Activated T-helper 2 cell treated with anti-CD3 and anti-CD28 coated beads, Interferon-gamma antibody, Interleukin-2, Interleukin-4, amounts not matched to agents 10 μg/mL and 5 μg/mL and 100 μg/mL, durations not matched to agents 14 hours and 24 hours and 36 hours (primary cell): ENCODE data around the gene HLCS. TPM values are rescaled to one million over a fixed set of nuclear protein-coding genes. Genes with fewer than 3 reads are reported as not detected.

Experiments
- DNase-seq: peaks from one replicate; pipeline ENCODE4 v3.0.0; 2021; ENCODE audit warnings: low spot score
- H3K27ac Mint-ChIP-seq: one replicate; pipeline ENCODE4 v1.8.0; 2021; ENCODE audit warnings: mixed read lengths
- H3K27me3 Mint-ChIP-seq: one replicate; pipeline ENCODE4 v1.8.0; 2021; ENCODE audit warnings: low read depth, mixed read lengths
- H3K36me3 Mint-ChIP-seq: one replicate; pipeline ENCODE4 v1.8.0; 2021; ENCODE audit warnings: low read depth, mixed read lengths
- H3K4me1 Mint-ChIP-seq: one replicate; pipeline ENCODE4 v1.8.0; 2021; ENCODE audit warnings: low read depth, mixed read lengths
- H3K4me3 Mint-ChIP-seq: one replicate; pipeline ENCODE4 v1.8.0; 2021; ENCODE audit warnings: low read depth, mild to moderate bottlenecking, moderate library complexity, mixed read lengths
- H3K9me3 Mint-ChIP-seq: one replicate; pipeline ENCODE4 v1.8.0; 2021; ENCODE audit warnings: mixed read lengths
- intact Hi-C: fragments of 100-400 bp; cut with micrococcal nuclease; formaldehyde crosslinking; loops from one replicate; pipeline ENCODE4 v1.15.1; 2023
- total RNA-seq: library from RNA; stranded (reverse); gene quantifications from 2 replicates; pipeline ENCODE4 v1.2.3, GENCODE V29; 2022

HLCS gene
- total RNA-seq, 1 donor from 2014 or later = 17.2 TPM

- H3K4me3 Mint-ChIP-seq = no peak overlapping the region
- no peak for DNase-seq
- no peaks in the 10 kb centered on the region for H3K27me3 Mint-ChIP-seq
- H3K4me1 Mint-ChIP-seq = no peaks in the 10 kb centered on the region
- H3K9me3 Mint-ChIP-seq = no peaks in the 10 kb centered on the region
- no peak overlapping the region for H3K27ac Mint-ChIP-seq
- peaks cover 4% of the 10 kb centered on the region for H3K36me3 Mint-ChIP-seq
- intact Hi-C loops = loop anchor here (5.0 kb wide), 2 partner anchors 177 to 297 kb away; no protein-coding TSS in a partner anchor
Observed at GRCh38 chr21:36929622-36930021, 36.8 kb downstream of the HLCS start.

GRCh38 chr21:36928960-36929359 lies 37.5 kb downstream of the HLCS start:
- Mint-ChIP-seq H3K27ac (no peak overlapping the region), H3K9me3 (no peaks in the 10 kb centered on the region), H3K36me3 (peaks cover 4% of the 10 kb centered on the region), H3K4me1 (no peaks in the 10 kb centered on the region), H3K27me3 (no peaks in the 10 kb centered on the region), H3K4me3 (no peak overlapping the region)
- intact Hi-C loops = loop anchor here (5.0 kb wide), 2 partner anchors 177 to 297 kb away; no protein-coding TSS in a partner anchor
- DNase-seq = no peak

GRCh38 chr21:36927719-36928117 lies 38.8 kb downstream of the HLCS start:
- H3K27me3 Mint-ChIP-seq = no peaks in the 10 kb centered on the region
- H3K27ac Mint-ChIP-seq = no peak overlapping the region
- H3K9me3 Mint-ChIP-seq = no peaks in the 10 kb centered on the region
- no peak overlapping the region for H3K4me3 Mint-ChIP-seq
- no peaks in the 10 kb centered on the region for H3K36me3 Mint-ChIP-seq
- intact Hi-C loops = loop anchor here (5.0 kb wide), 2 partner anchors 175 to 295 kb away; no protein-coding TSS in a partner anchor
- DNase-seq = peak; percentile 50
- peaks cover 2% of the 10 kb centered on the region for H3K4me1 Mint-ChIP-seq

GRCh38 chr21:36926989-36927718 lies 39.3 kb downstream of the HLCS start:
- no peaks in the 10 kb centered on the region for H3K27me3 Mint-ChIP-seq
- H3K27ac Mint-ChIP-seq = no peak overlapping the region
- no peak for DNase-seq
- H3K4me3 Mint-ChIP-seq = no peak overlapping the region
- H3K4me1 Mint-ChIP-seq = peaks cover 2% of the 10 kb centered on the region
- no peaks in the 10 kb centered on the region for H3K9me3 Mint-ChIP-seq
- H3K36me3 Mint-ChIP-seq = no peaks in the 10 kb centered on the region
- intact Hi-C loops = loop anchor here (5.0 kb wide), 2 partner anchors 175 to 295 kb away; no protein-coding TSS in a partner anchor

- no peaks in the 10 kb centered on the region for H3K27me3 Mint-ChIP-seq
- H3K9me3 Mint-ChIP-seq = no peaks in the 10 kb centered on the region
- intact Hi-C loops = no loop called here
- no peak overlapping the region for H3K4me3 Mint-ChIP-seq
- H3K4me1 Mint-ChIP-seq = peaks cover 2% of the 10 kb centered on the region
- no peak overlapping the region for H3K27ac Mint-ChIP-seq
- no peak for DNase-seq
- no peaks in the 10 kb centered on the region for H3K36me3 Mint-ChIP-seq
Observed at GRCh38 chr21:36923270-36923669, 43.2 kb downstream of the HLCS start.

GRCh38 chr21:36922861-36923260 lies 43.6 kb downstream of the HLCS start:
- Mint-ChIP-seq H3K9me3 (no peaks in the 10 kb centered on the region), H3K4me3 (no peak overlapping the region), H3K36me3 (no peaks in the 10 kb centered on the region), H3K27me3 (no peaks in the 10 kb centered on the region), H3K27ac (no peak overlapping the region), H3K4me1 (peaks cover 2% of the 10 kb centered on the region)
- intact Hi-C loops = no loop called here
- DNase-seq = no peak

GRCh38 chr21:36918291-36918690 lies 48.2 kb downstream of the HLCS start:
- no peak overlapping the region for H3K27ac Mint-ChIP-seq
- intact Hi-C loops = no loop called here
- no peak for DNase-seq
- H3K27me3 Mint-ChIP-seq = no peaks in the 10 kb centered on the region
- H3K4me3 Mint-ChIP-seq = no peak overlapping the region
- H3K4me1 Mint-ChIP-seq = peaks cover 8% of the 10 kb centered on the region
- H3K9me3 Mint-ChIP-seq = no peaks in the 10 kb centered on the region
- H3K36me3 Mint-ChIP-seq = no peaks in the 10 kb centered on the region

- Mint-ChIP-seq H3K9me3 (no peaks in the 10 kb centered on the region), H3K36me3 (no peaks in the 10 kb centered on the region), H3K27me3 (no peaks in the 10 kb centered on the region), H3K27ac (no peak overlapping the region), H3K4me3 (no peak overlapping the region), H3K4me1 (peaks cover 8% of the 10 kb centered on the region)
- DNase-seq = no peak
- intact Hi-C loops = no loop called here
Observed at GRCh38 chr21:36917471-36918158, 48.9 kb downstream of the HLCS start.

- intact Hi-C loops = no loop called here
- Mint-ChIP-seq H3K27ac (no peak overlapping the region), H3K9me3 (no peaks in the 10 kb centered on the region), H3K4me3 (no peak overlapping the region), H3K4me1 (peaks cover 8% of the 10 kb centered on the region), H3K36me3 (no peaks in the 10 kb centered on the region), H3K27me3 (no peaks in the 10 kb centered on the region)
- no peak for DNase-seq
Observed at GRCh38 chr21:36916718-36917117, 49.8 kb downstream of the HLCS start.

GRCh38 chr21:36915696-36916245 lies 50.7 kb downstream of the HLCS start:
- Mint-ChIP-seq H3K36me3 (no peaks in the 10 kb centered on the region), H3K27ac (no peak overlapping the region), H3K4me1 (peaks cover 8% of the 10 kb centered on the region), H3K4me3 (no peak overlapping the region), H3K9me3 (no peaks in the 10 kb centered on the region), H3K27me3 (no peaks in the 10 kb centered on the region)
- no peak for DNase-seq
- intact Hi-C loops = no loop called here

GRCh38 chr21:36915014-36915695 lies 51.3 kb downstream of the HLCS start:
- DNase-seq = no peak
- Mint-ChIP-seq H3K4me3 (no peak overlapping the region), H3K9me3 (no peaks in the 10 kb centered on the region), H3K27ac (no peak overlapping the region), H3K4me1 (peaks cover 8% of the 10 kb centered on the region), H3K36me3 (no peaks in the 10 kb centered on the region), H3K27me3 (no peaks in the 10 kb centered on the region)
- intact Hi-C loops = no loop called here

- Mint-ChIP-seq H3K36me3 (no peaks in the 10 kb centered on the region), H3K27me3 (no peaks in the 10 kb centered on the region), H3K27ac (no peak overlapping the region), H3K4me3 (no peak overlapping the region), H3K9me3 (no peaks in the 10 kb centered on the region), H3K4me1 (peaks cover 14% of the 10 kb centered on the region)
- intact Hi-C loops = no loop called here
- no peak for DNase-seq
Observed at GRCh38 chr21:36914244-36915013, 52.0 kb downstream of the HLCS start.
